ENCODE measurements around the gene CLTCL1.

- TF ChIP-seq REST (IDR thresholded peaks at IDR 0.05; ENCODE audit: insufficient read depth in 1 of 2, low read depth in 2 of 2, low read length in 1 of 2) = no peak
- no peak for TF ChIP-seq CTCF (IDR thresholded peaks at IDR 0.05)
- no peak for TF ChIP-seq POLR2AphosphoS5 (IDR thresholded peaks at IDR 0.05; ENCODE audit: low read depth, low read length)
Observed at GRCh38 chr22:19195796-19196731, 95.5 kb downstream of the CLTCL1 start.
